HCT116 (cell line): ENCODE data around the gene RPRD1B. TPM values are rescaled to one million over a fixed set of nuclear protein-coding genes. Genes with fewer than 3 reads are reported as not detected.

Source experiments
- ATAC-seq: fragments of 200-7000 bp; cut with Tn5 transposase; 2 replicates; pipeline ENCODE4 v1.9.1; 2020; ENCODE audit warnings: mild to moderate bottlenecking, moderate library complexity
- BruUV-seq: library from RNA; stranded (reverse); fragments of 400-500 nt; replicated peaks from 2 replicates; lab custom pipeline; 2021; lab: Mats Ljungman, UMichigan
- CTCF ChIA-PET: fragments of 300-600 bp; sonication (Branson Sonifier 250); formaldehyde crosslinking; loops from one replicate; lab custom pipeline; 2021; ENCODE audit warnings: antibody characterized with exemption; lab: Charles Lee
- POLR2A ChIA-PET: fragments of 300-600, 350-600 bp; sonication (Branson Sonifier 250); formaldehyde crosslinking; loops from one replicate; lab custom pipeline; 2021; ENCODE audit warnings: antibody characterized with exemption; lab: Charles Lee
- RAD21 ChIA-PET, 2 experiments: fragments of 300-600 bp; sonication (Branson Sonifier 250); formaldehyde crosslinking; loops; one replicate each; lab custom pipeline; 2023; ENCODE audit warnings: low total read pairs in 2 of 2; ENCODE audit not compliant: uncharacterized antibody in 2 of 2, unreplicated experiment in 2 of 2, low non-redundant PET in 1 of 2; lab: Charles Lee
- DNase-seq: peaks from one replicate; pipeline ENCODE4 v3.0.0-alpha.2; 2010; ENCODE audit warnings: low read depth, low spot score
- H2AFZ ChIP-seq: fragments of 200-600 bp; shearing (Covaris generic), sonication (generic); 2 replicates; pipeline ENCODE4 v1.6.1; 2017; ENCODE audit warnings: low read depth, mixed run types, mixed read lengths, antibody characterized with exemption, low read length; ENCODE audit not compliant: poor library complexity, severe bottlenecking
- H3K27ac ChIP-seq: 2 replicates; pipeline ENCODE4 v1.5.1; 2012; ENCODE audit warnings: low read depth, low read length
- H3K27me3 ChIP-seq: fragments of 200-600 bp; sonication (generic); 2 replicates; pipeline ENCODE4 v1.6.1; 2016; ENCODE audit warnings: mixed run types, low read length, mixed read lengths; ENCODE audit not compliant: insufficient read depth
- H3K36me3 ChIP-seq, 2 experiments: fragments of 200-500 bp in 1 of 2; fragments of 200-600 bp in 1 of 2; sonication (Bioruptor generic) in 1 of 2; sonication (generic) in 1 of 2; 2 replicates each; pipeline versions ENCODE4 v1.5.1 to v1.6.1; 2014 to 2016; ENCODE audit warnings: low read length in 2 of 2, inconsistent platforms in 1 of 2, mixed read lengths in 1 of 2, mixed run types in 1 of 2; ENCODE audit not compliant: insufficient read depth in 2 of 2, control insufficient read depth in 1 of 2
- H3K4me1 ChIP-seq, 2 experiments: fragments of 200-600 bp in 1 of 2; sonication (generic) in 1 of 2; 2 replicates each; pipeline versions ENCODE4 v1.5.1 to v1.6.1; 2012 to 2017; ENCODE audit warnings: low read length in 2 of 2, inconsistent platforms in 1 of 2, mild to moderate bottlenecking in 1 of 2, mixed read lengths in 1 of 2, mixed run types in 1 of 2, moderate library complexity in 1 of 2; ENCODE audit not compliant: insufficient read depth in 2 of 2, control insufficient read depth in 1 of 2
- H3K4me2 ChIP-seq: fragments of 200-600 bp; sonication (generic); 2 replicates; pipeline ENCODE4 v1.6.1; 2017; ENCODE audit warnings: mixed run types, low read length, mixed read lengths
- H3K4me3 ChIP-seq, 2 experiments: fragments of 200-600 bp in 1 of 2; sonication (generic) in 1 of 2; replicated peaks in 1 of 2; 2 replicates each; pipeline ENCODE4 v1.5.1; 2011 to 2016; ENCODE audit warnings: low read length in 2 of 2, control low read depth in 1 of 2, low read depth in 1 of 2, mild to moderate bottlenecking in 1 of 2, mixed read lengths in 1 of 2, mixed run types in 1 of 2
- H3K79me2 ChIP-seq: fragments of 200-600 bp; sonication (generic); 2 replicates; pipeline ENCODE4 v1.6.1; 2017; ENCODE audit warnings: mild to moderate bottlenecking, mixed run types, low read length, moderate library complexity, mixed read lengths; ENCODE audit not compliant: insufficient read depth
- H3K9ac ChIP-seq: fragments of 200-600 bp; sonication (generic); 2 replicates; pipeline ENCODE4 v1.6.1; 2016; ENCODE audit warnings: low read length, mixed read lengths
- H3K9me2 ChIP-seq: fragments of 200-600 bp; sonication (generic), shearing (Covaris generic); 2 replicates; pipeline ENCODE4 v1.6.1; 2017; ENCODE audit warnings: mixed run types, mild to moderate bottlenecking, moderate library complexity; ENCODE audit not compliant: insufficient read depth
- H3K9me3 ChIP-seq, 2 experiments: fragments of 200-500 bp in 1 of 2; fragments of 200-600 bp in 1 of 2; sonication (Bioruptor generic) in 1 of 2; sonication (generic) in 1 of 2; 2 replicates each; pipeline ENCODE4 v1.6.1; 2014 to 2017; ENCODE audit warnings: low read length in 2 of 2, mixed read lengths in 2 of 2, inconsistent platforms in 1 of 2, low read depth in 1 of 2, mild to moderate bottlenecking in 1 of 2, mixed run types in 1 of 2, moderate library complexity in 1 of 2; ENCODE audit not compliant: control insufficient read depth in 1 of 2, insufficient read depth in 1 of 2
- H4K20me1 ChIP-seq: fragments of 200-600 bp; sonication (generic), shearing (Covaris generic); 2 replicates; pipeline ENCODE4 v1.6.1; 2017; ENCODE audit warnings: mixed run types, mild to moderate bottlenecking, moderate library complexity; ENCODE audit not compliant: insufficient read depth
- EZH2 ChIP-seq: fragments of 200-600 bp; sonication (generic); IDR thresholded peaks from 2 replicates; pipeline ENCODE4 v1.6.1; 2017; ENCODE audit warnings: antibody characterized with exemption, mixed run types
- JUND ChIP-seq: IDR thresholded peaks from 2 replicates; pipeline ENCODE4 v1.6.1; 2012
- MAX ChIP-seq: IDR thresholded peaks from 2 replicates; pipeline ENCODE4 v1.6.1; 2012
- REST ChIP-seq: IDR thresholded peaks from 2 replicates; pipeline ENCODE4 v1.6.1; 2012; ENCODE audit warnings: low read depth
- SP1 ChIP-seq: IDR thresholded peaks from 2 replicates; pipeline ENCODE4 v1.6.1; 2012; ENCODE audit warnings: low read depth
- TCF7L2 ChIP-seq: IDR thresholded peaks from 2 replicates; pipeline ENCODE4 v1.7.0; 2011; ENCODE audit warnings: borderline replicate concordance, inconsistent platforms; ENCODE audit not compliant: insufficient read depth, insufficient read length; ENCODE audit errors: extremely low read depth
- intact Hi-C: fragments of 100-400 bp; cut with micrococcal nuclease; formaldehyde crosslinking; loops from 2 replicates; pipeline ENCODE4 v1.10.0; 2022
- total RNA-seq: library from RNA; stranded (reverse); gene quantifications from one replicate; pipeline ENCODE4 v1.2.1, GENCODE V29; 2021; ENCODE audit not compliant: unreplicated experiment

The RPRD1B gene
- total RNA-seq, 1 experiment from 2014 or later, result 30.7 TPM

- Histone ChIP-seq H2AFZ (no peak overlapping the region), H3K79me2 (no peaks in the 10 kb centered on the region), H3K4me1 (0 out of 4 replicates have a peak, but pooled peaks cover 0 to 2% of the 10 kb centered on the region in 2 experiments), H3K9me2 (no peaks in the 10 kb centered on the region), H4K20me1 (no peaks in the 10 kb centered on the region), H3K4me2 (no peak overlapping the region), H3K27me3 (no peaks in the 10 kb centered on the region), H3K27ac (no peak overlapping the region), H3K36me3 (peaks cover 21 to 45% of the 10 kb centered on the region in 2 experiments), H3K9me3 (no peaks in the 10 kb centered on the region), H3K9ac (no peak overlapping the region), H3K4me3 (no peak overlapping the region)
- TF ChIP-seq REST, result no peak
- TF ChIP-seq JUND, result no peak
- TF ChIP-seq SP1, result no peak
- no peak for TF ChIP-seq TCF7L2
- TF ChIP-seq EZH2, result no peak
- no peak for TF ChIP-seq MAX
- intact Hi-C loops, result no loop called here
- RAD21 ChIA-PET, result no interaction called here
- DNase-seq (no peak), ATAC-seq (no peak)
- BruUV-seq, result no TSS peak
- CTCF ChIA-PET, result no interaction called here
- POLR2A ChIA-PET, result no interaction called here
Observed at GRCh38 chr20:37987602-37988290, 45.8 kb upstream of the RPRD1B start.
